GM12878 (cell line): ENCODE data around the gene MYO1H. TPM values are rescaled to one million over a fixed set of nuclear protein-coding genes. Genes with fewer than 3 reads are reported as not detected.

Source experiments
- ATAC-seq: fragments of 200-7000 bp; cut with Tn5 transposase; 3 replicates; pipeline ENCODE4 v1.9.1; 2020; ENCODE audit warnings: mild to moderate bottlenecking, moderate library complexity
- BruUV-seq: library from RNA; stranded (reverse); fragments of 400-500 nt; replicated peaks from 2 replicates; lab custom pipeline; 2021; lab: Mats Ljungman, UMichigan
- CTCF ChIA-PET: fragments of 300-600 bp; sonication (Branson Sonifier 250); formaldehyde crosslinking; extraction: SDS; loops from one replicate; lab custom pipeline; 2021; ENCODE audit warnings: inconsistent platforms; lab: Yijun Ruan, JAX
- POLR2A ChIA-PET: fragments of 350-600 bp; formaldehyde crosslinking; extraction: SDS; loops from one replicate; lab custom pipeline; 2021; ENCODE audit warnings: inconsistent platforms; lab: Charles Lee
- RAD21 ChIA-PET: fragments of 300-600 bp; sonication (Branson Sonifier 250); formaldehyde crosslinking; loops from one replicate; lab custom pipeline; 2023; ENCODE audit warnings: antibody characterized with exemption; ENCODE audit not compliant: unreplicated experiment; lab: Charles Lee
- SMC1A ChIA-PET: fragments of 300-600 bp; sonication (Branson Sonifier 250); formaldehyde crosslinking; loops from one replicate; lab custom pipeline; 2023; ENCODE audit not compliant: unreplicated experiment, uncharacterized antibody; lab: Charles Lee
- DNase-seq: peaks from one replicate; pipeline ENCODE4 v3.0.0-alpha.2; 2011; ENCODE audit warnings: low read depth, low spot score
- FAIRE-seq: peaks from 3 replicates; lab custom pipeline; 2011; peaks lifted over from hg19 to GRCh38; lab: Jason Lieb, UNC
- H2AFZ ChIP-seq: 2 replicates; pipeline ENCODE4 v1.6.0; 2011; ENCODE audit warnings: low read depth, low read length, control low read depth; ENCODE audit not compliant: control insufficient read depth
- H3K27ac ChIP-seq: 2 replicates; pipeline ENCODE4 v1.5.1; 2011; ENCODE audit warnings: control low read depth; ENCODE audit not compliant: control insufficient read depth, insufficient read depth
- H3K27me3 ChIP-seq, 2 experiments: replicated peaks in 1 of 2; 2 replicates each; pipeline versions ENCODE4 v1.6.0 to v1.6.1; 2011; ENCODE audit warnings: low read length in 1 of 2; ENCODE audit not compliant: control insufficient read depth in 2 of 2, insufficient read depth in 2 of 2
- H3K36me3 ChIP-seq, 2 experiments: 2 replicates each; pipeline ENCODE4 v1.5.1; 2011; ENCODE audit warnings: low read length in 1 of 2; ENCODE audit not compliant: control insufficient read depth in 2 of 2, insufficient read depth in 2 of 2
- H3K4me1 ChIP-seq: 2 replicates; pipeline ENCODE4 v1.6.1; 2011; ENCODE audit warnings: mild to moderate bottlenecking, low read length, moderate library complexity, mixed read lengths; ENCODE audit not compliant: control insufficient read depth, insufficient read depth
- H3K4me2 ChIP-seq: 2 replicates; pipeline ENCODE4 v1.6.0; 2011; ENCODE audit warnings: control low read depth; ENCODE audit not compliant: control insufficient read depth, insufficient read depth
- H3K4me3 ChIP-seq: fragments of 200-600 bp; sonication (generic); 2 replicates; pipeline ENCODE4 v1.5.1; 2016
- H3K79me2 ChIP-seq: 2 replicates; pipeline ENCODE4 v1.6.0; 2011; ENCODE audit warnings: low read length; ENCODE audit not compliant: control insufficient read depth, insufficient read depth
- H3K9ac ChIP-seq: 2 replicates; pipeline ENCODE4 v1.8.0; 2011; ENCODE audit warnings: low read length, control low read depth, mixed read lengths; ENCODE audit not compliant: control insufficient read depth, insufficient read depth
- H3K9me3 ChIP-seq: replicated peaks from 3 replicates; pipeline ENCODE4 v1.5.1; 2011; ENCODE audit warnings: mild to moderate bottlenecking, low read length; ENCODE audit not compliant: control insufficient read depth, insufficient read depth
- H4K20me1 ChIP-seq: 2 replicates; pipeline ENCODE4 v1.6.0; 2011; ENCODE audit not compliant: control insufficient read depth, insufficient read depth
- ATF2 ChIP-seq: IDR thresholded peaks from 2 replicates; pipeline ENCODE4 v1.6.1; 2012; ENCODE audit warnings: low read length, inconsistent platforms
- FOXM1 ChIP-seq: IDR thresholded peaks from 2 replicates; pipeline ENCODE4 v1.6.1; 2012; ENCODE audit warnings: low read depth, mild to moderate bottlenecking, inconsistent platforms, low read length, moderate library complexity
- HDGF ChIP-seq: fragments of 450-650 bp; IDR thresholded peaks from 2 replicates; pipeline ENCODE4 v1.6.1; 2016; ENCODE audit warnings: antibody characterized with exemption
- KDM1A ChIP-seq: fragments of 200-600 bp; sonication (generic); IDR thresholded peaks from 2 replicates; pipeline ENCODE4 v1.6.1; 2016; ENCODE audit warnings: borderline replicate concordance
- MXI1 ChIP-seq: fragments of 150-350 bp; IDR thresholded peaks from 2 replicates; pipeline ENCODE4 v1.6.1; 2011; ENCODE audit warnings: low read depth, mild to moderate bottlenecking, inconsistent platforms, low read length, improper control_type of control experiment
- MYB ChIP-seq: fragments of 150-350 bp; IDR thresholded peaks from 2 replicates; pipeline ENCODE4 v1.6.1; 2014; ENCODE audit warnings: mild to moderate bottlenecking, low read depth, low read length, borderline replicate concordance
- PAX5 ChIP-seq: IDR thresholded peaks from 2 replicates; pipeline ENCODE4 v1.6.1; 2011; ENCODE audit warnings: low read depth, low read length, borderline replicate concordance
- PML ChIP-seq: IDR thresholded peaks from 2 replicates; pipeline ENCODE4 v1.6.1; 2012; ENCODE audit warnings: low read length, inconsistent platforms
- ZBTB11 ChIP-seq: fragments of 450-650 bp; formaldehyde crosslinking; IDR thresholded peaks from 2 replicates; pipeline ENCODE4 v1.5.0; 2022; ENCODE audit warnings: mild to moderate bottlenecking, missing genetic modification characterization
- ZNF592 ChIP-seq: fragments of 450-650 bp; IDR thresholded peaks from 2 replicates; pipeline ENCODE4 v1.6.1; 2017; ENCODE audit warnings: mild to moderate bottlenecking, moderate library complexity
- ZNF687 ChIP-seq: fragments of 450-650 bp; IDR thresholded peaks from 2 replicates; pipeline ENCODE4 v1.6.1; 2017; ENCODE audit warnings: mild to moderate bottlenecking, moderate library complexity
- WGBS: methylation state at CpG from one replicate; pipeline ENCODE4 v1.1.6; 2016; ENCODE audit warnings: low lambda C conversion rate; ENCODE audit not compliant: insufficient replicate concordance, insufficient coverage; ENCODE audit errors: missing lambda C conversion rate; 5-methylcytosine and 5-hydroxymethylcytosine counted together
- in situ Hi-C: fragments of 300-500 bp; cut with MboI; formaldehyde crosslinking; loops from 9 replicates; pipeline ENCODE4 v1.14.3; 2018; ENCODE audit warnings: mixed read lengths
- intact Hi-C: fragments of 100-400 bp; cut with micrococcal nuclease; formaldehyde crosslinking; loops from one replicate; pipeline ENCODE4 v1.14.2; 2022; ENCODE audit not compliant: unreplicated experiment
- polyA plus RNA-seq, 11 experiments: library from polyadenylated mRNA; depleted of rRNA in 4 of 11; unstranded in 6 of 11; stranded (reverse) in 5 of 11; fragments of >200 nt; fragmentation: Nextera tagmentation in 4 of 11; fragmentation: Illumina TruSeq in 1 of 11; extraction: Ambion mirVana in 4 of 11; extraction: Trizol in 1 of 11; gene quantifications; 1 replicate in 1 of 11; 2 replicates in 10 of 11; pipeline versions ENCODE4 v1.2.1 to v1.2.3, GENCODE V29; 2011 to 2016; ENCODE audit warnings: inconsistent platforms in 2 of 11, missing spikeins in 2 of 11, low read depth in 1 of 11
- total RNA-seq, 4 experiments: library from RNA; depleted of rRNA in 3 of 4; stranded (reverse); fragments of >200 nt in 3 of 4; fragmentation: Illumina TruSeq in 1 of 4; extraction: Trizol in 1 of 4; gene quantifications; 2 replicates each; pipeline versions ENCODE4 v1.2.1 to v1.2.3, GENCODE V29; 2013 to 2021

Gene MYO1H
- total and polyA plus RNA-seq, 10 of the 15 experiments (the other 5 are each of a cell fraction or from before 2014, with no cell fraction given) = 0.05 TPM; not detected in 9

GRCh38 chr12:109356577-109356976 lies 8.9 kb downstream of the MYO1H start:
- ATAC-seq (no peak), DNase-seq (no peak)
- 36% methylated on average over 3 of the region's 3 CpGs for WGBS
- ChIA-PET RAD21 (no interaction called here), CTCF (interaction anchor here (1.1 to 1.4 kb wide), 2 partner anchors 38 to 93 kb away, joined by 3 read pairs; no protein-coding TSS in a partner anchor)
- no peaks in the 10 kb centered on the region for H4K20me1 ChIP-seq
- no peaks in the 10 kb centered on the region for H3K36me3 ChIP-seq
- intact Hi-C loops = no loop called here
- TF ChIP-seq ATF2 = no peak
- TF ChIP-seq MXI1 = no peak
- no peak for TF ChIP-seq MYB
- no peak for TF ChIP-seq ZBTB11 (CRISPR knock-in tag)
- no peak for TF ChIP-seq HDGF
- no peak for TF ChIP-seq KDM1A
- no peak for TF ChIP-seq FOXM1
- no peak for TF ChIP-seq PAX5
- no peak for TF ChIP-seq PML
- no peak for TF ChIP-seq ZNF687
- no peak for TF ChIP-seq ZNF592
- TF ChIP-seq, all 136 proteins: peak for 0
- ChIA-PET SMC1A (interaction anchor here (1.1 kb wide), 1 partner anchor 72 kb away, joined by 3 read pairs; no protein-coding TSS in a partner anchor), POLR2A (no interaction called here)
- Histone ChIP-seq H3K79me2 (no peaks in the 10 kb centered on the region), H3K4me2 (no peak overlapping the region), H3K27ac (no peak overlapping the region), H3K4me3 (no peak overlapping the region), H3K9me3 (no peaks in the 10 kb centered on the region), H3K4me1 (no peaks in the 10 kb centered on the region; the same call in 1 of the 2 replicates), H3K9ac (no peak overlapping the region), H3K27me3 (no peaks in the 10 kb centered on the region), H2AFZ (no peak overlapping the region)
- in situ Hi-C loops = no loop called here
- no peak for FAIRE-seq
- BruUV-seq = no TSS peak
